Nephron progenitor cell (in vitro differentiated cells): ENCODE results near the gene CRTC2.
"Not testable (repeated sequence)": the region's sequence is repeated elsewhere in the genome, so short reads cannot be mapped to it uniquely, and the experiment has no call there.

ENCODE experiments used
- DNase-seq: peaks from one replicate; pipeline ENCODE4 v3.0.0; 2021
- H3K27ac Mint-ChIP-seq: 2 replicates; pipeline ENCODE4 v1.8.0; 2021; ENCODE audit warnings: mild to moderate bottlenecking, moderate library complexity, mixed read lengths
- H3K27me3 Mint-ChIP-seq: 2 replicates; pipeline ENCODE4 v1.8.0; 2021; ENCODE audit warnings: mild to moderate bottlenecking, low read depth, mixed read lengths; ENCODE audit not compliant: poor library complexity
- H3K36me3 Mint-ChIP-seq: 2 replicates; pipeline ENCODE4 v1.8.0; 2021; ENCODE audit warnings: low read depth, mixed read lengths
- H3K4me1 Mint-ChIP-seq: 2 replicates; pipeline ENCODE4 v1.8.0; 2021; ENCODE audit warnings: mixed read lengths
- H3K4me3 Mint-ChIP-seq: 2 replicates; pipeline ENCODE4 v1.8.0; 2021; ENCODE audit warnings: mild to moderate bottlenecking, moderate library complexity, mixed read lengths
- H3K9me3 Mint-ChIP-seq: 2 replicates; pipeline ENCODE4 v1.8.0; 2021; ENCODE audit warnings: mild to moderate bottlenecking, moderate library complexity, mixed read lengths
- TF ChIP-seq, protein P1 (sequence below): fragments of 200-600 bp; sonication (generic); IDR thresholded peaks from 2 replicates; pipeline ENCODE4 v1.5.0; 2021; ENCODE audit warnings: antibody characterized with exemption

Gene CRTC2

DNA sequence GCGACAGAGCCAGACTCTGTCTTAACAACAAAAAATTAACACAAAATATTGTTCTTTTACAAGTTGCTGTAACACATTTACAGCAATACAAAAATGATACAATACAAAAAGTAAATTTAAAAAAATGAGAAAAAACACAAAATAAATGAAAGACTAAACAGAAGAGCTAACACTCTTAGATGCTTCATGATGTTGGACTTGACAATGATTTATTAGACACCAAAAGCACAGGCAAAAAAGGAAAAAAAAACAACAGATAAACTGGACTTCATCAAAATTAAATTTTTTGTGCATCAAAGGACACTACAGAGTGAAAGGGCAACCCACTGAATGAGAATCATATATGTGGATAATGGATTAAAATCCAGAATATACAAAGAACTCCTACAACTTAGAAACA, 52.0 kb downstream of the CRTC2 start:
- H3K4me3 Mint-ChIP-seq: no peak overlapping the region
- TF ChIP-seq, protein P1, sequence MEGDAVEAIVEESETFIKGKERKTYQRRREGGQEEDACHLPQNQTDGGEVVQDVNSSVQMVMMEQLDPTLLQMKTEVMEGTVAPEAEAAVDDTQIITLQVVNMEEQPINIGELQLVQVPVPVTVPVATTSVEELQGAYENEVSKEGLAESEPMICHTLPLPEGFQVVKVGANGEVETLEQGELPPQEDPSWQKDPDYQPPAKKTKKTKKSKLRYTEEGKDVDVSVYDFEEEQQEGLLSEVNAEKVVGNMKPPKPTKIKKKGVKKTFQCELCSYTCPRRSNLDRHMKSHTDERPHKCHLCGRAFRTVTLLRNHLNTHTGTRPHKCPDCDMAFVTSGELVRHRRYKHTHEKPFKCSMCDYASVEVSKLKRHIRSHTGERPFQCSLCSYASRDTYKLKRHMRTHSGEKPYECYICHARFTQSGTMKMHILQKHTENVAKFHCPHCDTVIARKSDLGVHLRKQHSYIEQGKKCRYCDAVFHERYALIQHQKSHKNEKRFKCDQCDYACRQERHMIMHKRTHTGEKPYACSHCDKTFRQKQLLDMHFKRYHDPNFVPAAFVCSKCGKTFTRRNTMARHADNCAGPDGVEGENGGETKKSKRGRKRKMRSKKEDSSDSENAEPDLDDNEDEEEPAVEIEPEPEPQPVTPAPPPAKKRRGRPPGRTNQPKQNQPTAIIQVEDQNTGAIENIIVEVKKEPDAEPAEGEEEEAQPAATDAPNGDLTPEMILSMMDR: no peak
- H3K36me3 Mint-ChIP-seq: peaks cover 70% of the 10 kb centered on the region
- DNase-seq: no peak
- no peaks in the 10 kb centered on the region for H3K4me1 Mint-ChIP-seq
- H3K9me3 Mint-ChIP-seq: peaks cover 32% of the 10 kb centered on the region
- H3K27ac Mint-ChIP-seq: no peak overlapping the region
- peaks cover 3% of the 10 kb centered on the region for H3K27me3 Mint-ChIP-seq

GRCh38 chr1:153905908-153906307, 52.5 kb downstream of the CRTC2 start:
- not testable (repeated sequence) for H3K4me3 Mint-ChIP-seq, H3K4me1 Mint-ChIP-seq, H3K27ac Mint-ChIP-seq, DNase-seq, H3K27me3 Mint-ChIP-seq
- Mint-ChIP-seq H3K9me3 (peaks cover 28% of the 10 kb centered on the region), H3K36me3 (peaks cover 68% of the 10 kb centered on the region)

GRCh38 chr1:153903841-153904455, 54.5 kb downstream of the CRTC2 start:
- TF ChIP-seq, protein P1: no peak
- Mint-ChIP-seq H3K27me3 (peaks cover 3% of the 10 kb centered on the region), H3K9me3 (peaks cover 26% of the 10 kb centered on the region), H3K4me3 (no peak overlapping the region), H3K4me1 (no peaks in the 10 kb centered on the region), H3K27ac (no peak overlapping the region), H3K36me3 (peaks cover 79% of the 10 kb centered on the region)
- DNase-seq: no peak

DNA sequence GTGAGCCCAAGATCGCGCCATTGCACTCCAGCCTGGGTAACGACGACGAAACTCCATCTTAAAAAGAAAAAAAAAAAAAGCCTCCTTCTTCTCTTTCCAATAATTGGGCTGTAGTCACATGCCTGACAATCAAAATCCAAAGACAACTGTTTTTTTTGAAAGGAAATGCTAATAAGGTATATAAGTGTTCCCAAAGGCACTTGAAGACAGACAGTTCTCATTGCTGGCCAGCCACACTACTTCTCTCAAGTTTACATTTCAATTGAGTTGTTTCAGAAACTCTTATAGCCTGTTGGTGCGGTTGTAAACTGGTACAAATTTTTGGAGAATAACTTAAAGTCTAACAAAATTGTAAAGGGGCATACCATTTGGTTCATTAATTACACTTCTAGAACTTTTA, 58.9 kb downstream of the CRTC2 start:
- TF ChIP-seq, protein P1: no peak
- Mint-ChIP-seq H3K27me3 (peaks cover 3% of the 10 kb centered on the region), H3K36me3 (peaks cover 73% of the 10 kb centered on the region), H3K4me3 (no peak overlapping the region), H3K27ac (peak overlapping the region; percentile 11), H3K9me3 (peaks cover 4% of the 10 kb centered on the region), H3K4me1 (no peaks in the 10 kb centered on the region)
- DNase-seq: no peak
